Loucy (cell line): Measurements from ENCODE around the gene GMEB2.
A peak's percentile ranks its signal among the peaks of the same experiment; 100 is the strongest.

Experiments
- H2AFZ ChIP-seq: fragments of 200-600 bp; sonication (generic); 2 replicates; pipeline ENCODE4 v1.6.0; 2016; ENCODE audit warnings: antibody characterized with exemption, mild to moderate bottlenecking, low read length, moderate library complexity
- H3F3A ChIP-seq: fragments of 200-600 bp; 2 replicates; pipeline ENCODE4 v1.6.0; 2016; ENCODE audit warnings: antibody characterized with exemption, low read depth, mild to moderate bottlenecking
- H3K27me3 ChIP-seq: fragments of 200-600 bp; sonication (generic); 2 replicates; pipeline ENCODE4 v1.6.1; 2014; ENCODE audit warnings: low read length, mild to moderate bottlenecking; ENCODE audit not compliant: insufficient read depth, poor library complexity, severe bottlenecking
- H3K36me3 ChIP-seq: fragments of 200-600 bp; sonication (generic); 2 replicates; pipeline ENCODE4 v1.6.1; 2016; ENCODE audit warnings: low read length; ENCODE audit not compliant: insufficient read depth
- H3K4me1 ChIP-seq: fragments of 200-600 bp; sonication (generic); 2 replicates; pipeline ENCODE4 v1.5.1; 2014; ENCODE audit warnings: low read length, mild to moderate bottlenecking; ENCODE audit not compliant: insufficient read depth, poor library complexity, severe bottlenecking
- H3K4me2 ChIP-seq: fragments of 200-600 bp; sonication (generic); 2 replicates; pipeline ENCODE4 v1.6.0; 2014; ENCODE audit warnings: antibody characterized with exemption, low read length, low read depth, mild to moderate bottlenecking; ENCODE audit not compliant: poor library complexity, severe bottlenecking
- H3K4me3 ChIP-seq: fragments of 200-600 bp; sonication (generic); 2 replicates; pipeline ENCODE4 v1.5.1; 2014; ENCODE audit warnings: low read length, mild to moderate bottlenecking, mixed read lengths; ENCODE audit not compliant: poor library complexity, severe bottlenecking
- H3K79me2 ChIP-seq: fragments of 200-600 bp; sonication (generic); 2 replicates; pipeline ENCODE4 v1.6.1; 2014; ENCODE audit warnings: low read length; ENCODE audit not compliant: insufficient read depth
- H3K9ac ChIP-seq: fragments of 200-600 bp; sonication (generic); 2 replicates; pipeline ENCODE4 v1.6.0; 2014; ENCODE audit warnings: mild to moderate bottlenecking, low read depth, low read length, moderate library complexity; ENCODE audit not compliant: poor library complexity, severe bottlenecking
- H3K9me2 ChIP-seq: fragments of 200-600 bp; sonication (generic); replicated peaks from 2 replicates; pipeline ENCODE4 v1.6.1; 2016; ENCODE audit warnings: low read depth, low read length, mixed read lengths
- H3K9me3 ChIP-seq: fragments of 200-600 bp; sonication (generic); 2 replicates; pipeline ENCODE4 v1.6.1; 2014; ENCODE audit warnings: mild to moderate bottlenecking, antibody characterized with exemption, low read length, low read depth; ENCODE audit not compliant: insufficient read depth
- H4K20me1 ChIP-seq: fragments of 200-600 bp; sonication (generic); 2 replicates; pipeline ENCODE4 v1.6.0; 2014; ENCODE audit warnings: antibody characterized with exemption, low read length, mild to moderate bottlenecking; ENCODE audit not compliant: insufficient read depth, poor library complexity, severe bottlenecking
- CTCF ChIP-seq: fragments of 200-600 bp; sonication (generic); conservative IDR thresholded peaks from 2 replicates; pipeline ENCODE4 v1.5.1; 2014; ENCODE audit warnings: mild to moderate bottlenecking, antibody characterized with exemption, low read length
- EZH2phosphoT487 ChIP-seq: fragments of 200-600 bp; IDR thresholded peaks from 2 replicates; pipeline ENCODE4 v1.6.1; 2018; ENCODE audit warnings: antibody characterized with exemption, mild to moderate bottlenecking, moderate library complexity, borderline replicate concordance

Gene GMEB2

GRCh38 chr20:63567386-63568169 lies 59.3 kb downstream of the GMEB2 start:
- Histone ChIP-seq H3K9me2 (no peaks in the 10 kb centered on the region), H3F3A (no peaks in the 10 kb centered on the region), H3K36me3 (no peaks in the 10 kb centered on the region), H3K79me2 (no peaks in the 10 kb centered on the region), H2AFZ (no peak overlapping the region), H3K27me3 (peaks cover 4% of the 10 kb centered on the region), H4K20me1 (peaks cover 13% of the 10 kb centered on the region), H3K4me2 (peak overlapping the region; percentile 71), H3K4me3 (peak overlapping the region; percentile 57), H3K4me1 (peaks cover 21% of the 10 kb centered on the region), H3K9ac (no peak overlapping the region), H3K9me3 (no peaks in the 10 kb centered on the region)
- TF ChIP-seq CTCF (no peak), EZH2phosphoT487 (no peak)

- no peak overlapping the region for H3K4me2 ChIP-seq
- H3K9me2 ChIP-seq: no peaks in the 10 kb centered on the region
- no peaks in the 10 kb centered on the region for H3K36me3 ChIP-seq
- no peak for TF ChIP-seq CTCF
- TF ChIP-seq EZH2phosphoT487: no peak
- H3K27me3 ChIP-seq: peaks cover 4% of the 10 kb centered on the region
- no peaks in the 10 kb centered on the region for H3F3A ChIP-seq
- peaks cover 13% of the 10 kb centered on the region for H4K20me1 ChIP-seq
- H3K4me3 ChIP-seq: no peak overlapping the region
- no peak overlapping the region for H3K9ac ChIP-seq
- H2AFZ ChIP-seq: no peak overlapping the region
- peaks cover 21% of the 10 kb centered on the region for H3K4me1 ChIP-seq
- H3K9me3 ChIP-seq: no peaks in the 10 kb centered on the region
- H3K79me2 ChIP-seq: no peaks in the 10 kb centered on the region
Measured at GRCh38 chr20:63567136-63567385, 59.8 kb downstream of the GMEB2 start.

GRCh38 chr20:63566395-63567135 lies 60.3 kb downstream of the GMEB2 start:
- H3K4me3 ChIP-seq: no peak overlapping the region
- no peak overlapping the region for H2AFZ ChIP-seq
- no peaks in the 10 kb centered on the region for H3K79me2 ChIP-seq
- TF ChIP-seq CTCF (no peak), EZH2phosphoT487 (no peak)
- H4K20me1 ChIP-seq: peaks cover 13% of the 10 kb centered on the region
- no peaks in the 10 kb centered on the region for H3K9me3 ChIP-seq
- H3K4me2 ChIP-seq: no peak overlapping the region
- no peaks in the 10 kb centered on the region for H3F3A ChIP-seq
- H3K9me2 ChIP-seq: no peaks in the 10 kb centered on the region
- peaks cover 4% of the 10 kb centered on the region for H3K27me3 ChIP-seq
- peaks cover 21% of the 10 kb centered on the region for H3K4me1 ChIP-seq
- H3K36me3 ChIP-seq: no peaks in the 10 kb centered on the region
- no peak overlapping the region for H3K9ac ChIP-seq
